Measurements from ENCODE around the gene SDR42E1.

Gene SDR42E1

GRCh38 chr16:82007189-82007588, 4.1 kb downstream of the SDR42E1 start:
- Histone ChIP-seq H3K4me3 (replicated peaks; ENCODE audit: insufficient read depth, low read length) (no peak overlapping the region), H3K27ac (replicated peaks) (no peak overlapping the region), H3K27me3 (ENCODE audit: insufficient read depth, poor library complexity, severe bottlenecking) (peaks cover 22% of the 10 kb centered on the region)
- DNase-seq (ENCODE audit: low read depth in 1 of 2, low spot score in 1 of 2): no peak
- TF ChIP-seq, protein P1, sequence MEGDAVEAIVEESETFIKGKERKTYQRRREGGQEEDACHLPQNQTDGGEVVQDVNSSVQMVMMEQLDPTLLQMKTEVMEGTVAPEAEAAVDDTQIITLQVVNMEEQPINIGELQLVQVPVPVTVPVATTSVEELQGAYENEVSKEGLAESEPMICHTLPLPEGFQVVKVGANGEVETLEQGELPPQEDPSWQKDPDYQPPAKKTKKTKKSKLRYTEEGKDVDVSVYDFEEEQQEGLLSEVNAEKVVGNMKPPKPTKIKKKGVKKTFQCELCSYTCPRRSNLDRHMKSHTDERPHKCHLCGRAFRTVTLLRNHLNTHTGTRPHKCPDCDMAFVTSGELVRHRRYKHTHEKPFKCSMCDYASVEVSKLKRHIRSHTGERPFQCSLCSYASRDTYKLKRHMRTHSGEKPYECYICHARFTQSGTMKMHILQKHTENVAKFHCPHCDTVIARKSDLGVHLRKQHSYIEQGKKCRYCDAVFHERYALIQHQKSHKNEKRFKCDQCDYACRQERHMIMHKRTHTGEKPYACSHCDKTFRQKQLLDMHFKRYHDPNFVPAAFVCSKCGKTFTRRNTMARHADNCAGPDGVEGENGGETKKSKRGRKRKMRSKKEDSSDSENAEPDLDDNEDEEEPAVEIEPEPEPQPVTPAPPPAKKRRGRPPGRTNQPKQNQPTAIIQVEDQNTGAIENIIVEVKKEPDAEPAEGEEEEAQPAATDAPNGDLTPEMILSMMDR (IDR thresholded peaks at IDR 0.05; ENCODE audit: insufficient read depth, low read length): no peak
- TF ChIP-seq GABPA (IDR thresholded peaks at IDR 0.05; ENCODE audit: low read depth): no peak
- TF ChIP-seq POLR2AphosphoS5 (IDR thresholded peaks at IDR 0.05; ENCODE audit: low read depth): no peak
- TF ChIP-seq SPI1 (IDR thresholded peaks at IDR 0.05; ENCODE audit: borderline replicate concordance, low read depth): no peak
- TF ChIP-seq REST (IDR thresholded peaks at IDR 0.05; ENCODE audit: insufficient replicate concordance, low read depth): no peak

GRCh38 chr16:82006036-82006435, 5.2 kb downstream of the SDR42E1 start:
- TF ChIP-seq, protein P1 (IDR thresholded peaks at IDR 0.05; ENCODE audit: insufficient read depth, low read length): no peak
- no peak for TF ChIP-seq SPI1 (IDR thresholded peaks at IDR 0.05; ENCODE audit: borderline replicate concordance, low read depth)
- no peak for TF ChIP-seq POLR2AphosphoS5 (IDR thresholded peaks at IDR 0.05; ENCODE audit: low read depth)
- no peak for TF ChIP-seq REST (IDR thresholded peaks at IDR 0.05; ENCODE audit: insufficient replicate concordance, low read depth)
- no peak for TF ChIP-seq GABPA (IDR thresholded peaks at IDR 0.05; ENCODE audit: low read depth)
- no peak for DNase-seq (ENCODE audit: low read depth in 1 of 2, low spot score in 1 of 2)
- Histone ChIP-seq H3K27ac (replicated peaks) (no peak overlapping the region), H3K27me3 (ENCODE audit: insufficient read depth, poor library complexity, severe bottlenecking) (peaks cover 18% of the 10 kb centered on the region), H3K4me3 (replicated peaks; ENCODE audit: insufficient read depth, low read length) (no peak overlapping the region)

- H3K27me3 ChIP-seq (ENCODE audit: insufficient read depth, poor library complexity, severe bottlenecking): peaks cover 18% of the 10 kb centered on the region
- DNase-seq (ENCODE audit: low read depth in 1 of 2, low spot score in 1 of 2): no peak
- no peak for TF ChIP-seq SPI1 (IDR thresholded peaks at IDR 0.05; ENCODE audit: borderline replicate concordance, low read depth)
- H3K4me3 ChIP-seq (replicated peaks; ENCODE audit: insufficient read depth, low read length): no peak overlapping the region
- no peak overlapping the region for H3K27ac ChIP-seq (replicated peaks)
Measured at GRCh38 chr16:82005027-82005830, 6.0 kb downstream of the SDR42E1 start.

GRCh38 chr16:82004601-82005000, 6.7 kb downstream of the SDR42E1 start:
- no peak for DNase-seq (ENCODE audit: low read depth in 1 of 2, low spot score in 1 of 2)
- no peak overlapping the region for H3K4me3 ChIP-seq (replicated peaks; ENCODE audit: insufficient read depth, low read length)
- H3K27ac ChIP-seq (replicated peaks): no peak overlapping the region
- TF ChIP-seq SPI1 (IDR thresholded peaks at IDR 0.05; ENCODE audit: borderline replicate concordance, low read depth) (no peak), GABPA (IDR thresholded peaks at IDR 0.05; ENCODE audit: low read depth) (no peak), POLR2AphosphoS5 (IDR thresholded peaks at IDR 0.05; ENCODE audit: low read depth) (no peak), REST (IDR thresholded peaks at IDR 0.05; ENCODE audit: insufficient replicate concordance, low read depth) (no peak)
- TF ChIP-seq, protein P1 (IDR thresholded peaks at IDR 0.05; ENCODE audit: insufficient read depth, low read length): no peak
- peaks cover 18% of the 10 kb centered on the region for H3K27me3 ChIP-seq (ENCODE audit: insufficient read depth, poor library complexity, severe bottlenecking)
